ENCODE data around the gene ZNF620.
"Not testable (repeated sequence)": the region's sequence is repeated elsewhere in the genome, so short reads cannot be mapped to it uniquely, and the experiment has no call there.

The ZNF620 gene

GRCh38 chr3:40504636-40505430 lies 1.0 kb upstream of the ZNF620 start:
- DNase-seq, result no peak

DNA sequence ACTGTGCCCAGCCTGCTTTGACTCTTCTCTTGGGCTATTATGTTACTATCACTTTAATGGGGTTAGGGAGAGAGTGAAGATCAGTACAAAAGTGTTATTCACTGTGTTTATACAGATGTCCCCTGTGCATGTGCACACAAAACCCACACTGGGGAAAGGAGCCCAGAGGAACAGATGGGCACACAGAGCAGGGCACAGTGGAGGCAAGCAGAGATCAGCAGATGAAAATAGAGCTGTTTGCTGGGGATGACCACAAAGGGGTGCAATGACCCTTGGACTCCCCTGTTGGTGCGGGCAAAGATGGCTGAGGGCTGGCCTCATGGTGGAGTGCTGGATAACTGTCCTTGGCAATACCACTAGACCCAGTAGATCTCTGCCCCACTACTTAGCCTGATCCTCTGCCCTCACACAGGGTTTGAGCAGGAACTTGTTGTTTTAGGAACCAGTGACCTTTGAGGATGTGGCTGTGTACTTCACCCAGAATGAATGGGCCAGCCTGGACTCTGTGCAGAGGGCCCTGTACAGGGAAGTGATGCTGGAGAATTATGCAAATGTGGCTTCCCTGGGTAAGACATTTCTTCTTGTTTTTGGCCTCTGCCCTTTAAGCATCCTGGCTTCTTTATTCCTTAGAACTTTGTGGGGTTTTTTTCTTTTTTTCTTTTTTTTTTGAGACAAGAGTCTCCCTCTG lies 5.3 kb downstream of the ZNF620 start:
- no peak for DNase-seq

- no peak for DNase-seq
Observed at GRCh38 chr3:40516201-40516600, 10.4 kb downstream of the ZNF620 start.

DNA sequence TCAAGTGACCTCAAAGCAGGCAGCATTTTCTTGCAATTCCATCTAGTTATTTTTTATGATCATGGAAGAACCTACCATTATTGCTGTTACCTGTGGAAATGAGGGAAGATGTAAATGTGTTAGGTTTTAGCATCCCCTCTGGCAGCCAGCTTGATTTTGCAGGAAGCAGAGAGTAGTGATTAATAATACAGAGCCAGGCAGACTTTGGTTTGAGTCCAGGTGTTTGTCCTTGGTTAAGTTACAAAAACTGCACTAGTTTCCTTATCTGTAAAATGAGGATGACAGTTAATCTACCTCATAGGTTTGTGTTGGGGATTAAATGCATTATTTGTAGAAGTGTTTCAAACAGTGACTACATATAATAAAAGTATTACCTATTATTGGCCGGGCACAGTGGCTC lies 12.2 kb downstream of the ZNF620 start:
- DNase-seq, result no peak

DNA sequence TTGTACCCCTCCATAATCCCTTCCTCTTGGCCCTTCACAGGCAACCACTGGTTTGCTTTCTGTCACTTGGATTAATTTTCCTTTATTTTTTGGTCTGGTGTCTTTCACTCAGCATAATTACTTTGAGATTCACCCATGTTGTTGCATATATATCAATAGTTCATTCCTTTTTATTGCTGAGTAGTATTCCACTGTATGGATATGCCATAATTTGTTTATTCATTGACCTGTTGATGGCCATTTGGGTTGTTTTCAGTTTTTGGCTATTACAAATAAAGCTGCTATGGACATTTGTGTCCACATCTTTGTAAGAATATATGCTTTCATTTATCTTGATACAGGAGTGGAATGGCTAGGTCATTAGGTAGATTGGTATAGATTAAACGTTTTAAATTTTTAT lies 13.0 kb downstream of the ZNF620 start:
- DNase-seq, result no peak

DNA sequence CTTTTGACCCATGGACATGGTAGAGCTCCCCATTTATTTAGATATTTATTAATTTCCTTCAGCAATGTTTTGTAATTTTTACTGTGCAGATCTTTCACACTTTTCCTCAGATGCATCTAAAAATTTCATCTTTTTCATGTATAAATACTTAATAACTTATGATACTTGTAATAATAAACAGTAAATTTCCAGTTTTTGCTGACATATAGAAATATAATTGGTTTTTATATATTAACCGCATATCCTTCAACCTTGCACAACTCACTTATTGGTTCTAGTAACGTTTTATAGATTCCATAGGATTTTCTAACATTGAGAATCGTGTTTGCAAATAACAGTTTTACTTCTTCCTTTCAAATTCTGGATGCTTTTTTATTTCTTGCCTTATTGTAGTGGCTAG lies 15.4 kb downstream of the ZNF620 start:
- no peak for DNase-seq

DNA sequence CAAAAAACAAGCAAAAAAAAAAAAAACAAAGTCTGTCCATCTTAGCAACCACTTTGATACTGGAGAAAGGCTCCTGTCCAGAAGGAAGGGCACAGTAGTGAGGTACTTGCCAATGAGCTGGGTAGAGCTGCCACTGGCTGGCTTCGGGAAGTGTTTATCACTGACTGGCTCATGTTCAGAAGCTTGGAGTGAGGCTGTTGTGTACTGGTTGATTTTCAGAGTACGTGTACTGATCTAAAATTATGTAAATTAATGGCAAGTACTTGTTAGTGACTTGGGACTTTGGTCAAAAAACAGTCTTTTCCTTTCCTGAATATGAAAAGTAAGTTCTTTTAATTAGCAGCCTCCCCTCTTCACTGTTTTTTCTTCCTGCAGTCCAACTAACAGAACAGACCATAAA lies 17.9 kb downstream of the ZNF620 start:
- DNase-seq, result no peak

DNA sequence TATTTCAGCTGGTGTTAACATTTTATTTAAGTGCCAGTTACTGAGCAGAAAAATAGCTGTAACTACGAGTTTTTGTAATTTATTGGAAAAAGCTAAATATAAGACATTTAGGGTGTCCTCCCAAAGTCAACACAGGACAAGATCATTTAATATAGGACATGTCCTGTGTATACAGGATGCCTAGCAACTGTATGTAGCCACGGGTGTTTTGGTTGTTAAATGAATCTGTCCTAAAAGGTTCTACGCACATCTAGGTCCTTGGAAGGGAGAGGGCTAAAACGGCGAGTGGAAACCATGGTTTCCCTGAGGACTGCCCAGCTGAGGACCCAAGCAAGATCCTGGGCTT lies 18.4 kb downstream of the ZNF620 start:
- DNase-seq, result no peak

- peak; percentile 96 for DNase-seq
Observed at GRCh38 chr3:40524568-40525285, 18.9 kb downstream of the ZNF620 start, which contains the start of gene ZNF621. Gene ZNF621, plus strand, starts transcription at chr3:40524960. Its CDS starts 881 bp downstream, at chr3:40525841.

- DNase-seq, result no peak
Observed at GRCh38 chr3:40528426-40528825, 22.6 kb downstream of the ZNF620 start.

DNA sequence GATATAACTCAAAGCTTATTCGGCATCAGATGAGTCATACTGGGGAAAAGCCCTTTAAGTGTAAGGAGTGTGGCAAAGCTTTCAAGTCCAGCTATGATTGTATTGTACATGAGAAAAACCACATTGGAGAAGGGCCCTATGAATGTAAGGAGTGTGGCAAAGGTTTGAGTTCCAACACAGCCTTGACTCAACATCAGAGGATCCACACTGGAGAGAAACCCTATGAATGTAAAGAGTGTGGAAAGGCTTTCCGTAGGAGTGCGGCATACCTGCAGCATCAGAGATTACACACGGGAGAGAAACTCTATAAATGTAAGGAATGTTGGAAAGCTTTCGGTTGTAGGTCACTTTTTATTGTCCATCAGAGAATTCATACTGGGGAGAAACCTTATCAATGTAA lies 26.4 kb downstream of the ZNF620 start:
- no peak for DNase-seq

DNA sequence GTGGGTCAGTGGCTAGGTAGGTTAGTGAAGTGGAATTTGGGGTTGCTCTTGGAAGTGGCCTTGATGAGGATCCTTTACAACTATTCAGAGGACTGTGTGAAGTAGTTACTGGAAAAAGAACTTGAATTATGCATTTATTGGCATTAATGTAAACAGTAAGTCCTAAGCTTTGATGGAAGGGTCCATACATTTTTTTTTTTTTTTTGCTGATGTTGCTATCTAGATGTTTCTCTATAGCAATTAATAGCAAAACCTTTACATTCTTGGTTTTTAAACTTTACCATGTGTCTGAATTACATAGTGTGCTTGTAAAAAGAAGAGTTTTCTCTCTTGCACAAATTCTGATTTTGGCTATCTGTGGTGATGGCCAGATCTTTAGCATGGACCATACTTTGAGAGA lies 28.4 kb downstream of the ZNF620 start:
- DNase-seq, result no peak

GRCh38 chr3:40546816-40547215 lies 41.0 kb downstream of the ZNF620 start:
- DNase-seq, result peak; percentile 59

- no peak for DNase-seq
Observed at GRCh38 chr3:40550167-40550566, 44.3 kb downstream of the ZNF620 start.

DNA sequence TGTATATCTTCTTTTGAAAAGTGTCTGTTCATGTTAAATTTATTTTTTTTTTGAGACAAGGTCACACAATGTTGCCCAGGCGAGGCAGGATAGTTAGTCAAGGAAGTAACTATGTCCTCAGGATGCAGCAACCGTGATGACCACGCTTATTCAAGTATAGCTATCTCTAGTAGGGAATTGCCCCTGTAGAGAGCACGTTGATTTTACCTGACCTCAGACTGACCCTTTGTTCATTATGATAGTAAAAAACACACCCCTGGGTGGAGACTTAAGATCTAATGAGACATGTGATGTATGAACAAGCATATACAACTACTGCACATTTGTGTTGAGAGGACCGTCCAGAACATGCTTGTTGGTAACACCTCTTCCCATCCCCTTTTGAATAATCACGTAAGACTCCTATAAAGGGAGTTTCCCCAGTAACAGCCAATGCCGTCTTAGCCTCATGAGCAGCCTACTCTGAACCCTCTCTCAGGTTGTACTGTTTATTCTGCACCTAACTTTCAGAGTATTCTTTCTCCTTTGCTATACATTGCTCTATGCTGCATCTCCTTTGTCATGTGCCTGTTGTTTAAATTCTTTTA lies 51.8 kb downstream of the ZNF620 start:
- no peak for DNase-seq

GRCh38 chr3:40562482-40562881 lies 56.6 kb downstream of the ZNF620 start:
- not testable (repeated sequence) for DNase-seq

DNA sequence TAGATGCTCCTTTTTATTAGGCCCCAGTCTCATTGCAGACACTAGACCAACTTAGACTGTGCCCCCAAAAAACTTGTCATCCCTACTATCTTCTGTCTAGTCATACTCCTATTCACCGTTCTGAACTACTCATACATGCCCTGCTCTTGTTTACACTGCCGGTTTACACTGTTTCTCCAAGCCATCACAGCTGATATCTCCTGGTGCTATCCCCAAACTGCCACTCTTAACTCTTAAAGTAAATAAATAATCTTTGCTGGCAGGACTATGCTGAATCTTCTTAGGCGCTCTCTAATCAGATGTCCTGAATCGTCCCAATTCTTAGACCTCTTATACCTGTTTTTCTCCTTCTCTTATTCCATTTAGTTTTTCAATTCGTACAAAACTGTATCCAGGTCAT lies 59.8 kb downstream of the ZNF620 start:
- DNase-seq, result not testable (repeated sequence)

DNA sequence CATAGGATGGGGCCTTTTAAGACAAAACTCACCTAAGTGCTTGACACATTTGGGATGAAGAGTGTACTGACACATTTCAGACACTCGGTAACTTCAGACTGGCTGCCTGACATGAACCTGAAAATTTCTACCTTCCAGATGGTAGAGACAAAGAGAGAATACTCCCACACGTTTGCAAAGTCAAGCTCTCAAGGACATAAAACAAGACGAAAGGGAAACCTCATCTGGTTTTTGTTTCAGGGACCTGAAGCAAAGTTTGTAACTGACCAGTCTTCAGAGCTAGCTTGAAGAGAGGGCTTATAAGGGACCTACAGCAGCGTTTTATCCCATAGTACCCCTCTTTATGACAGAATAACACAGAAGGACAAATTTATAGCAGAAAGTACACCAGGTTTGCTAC lies 60.9 kb downstream of the ZNF620 start:
- no peak for DNase-seq
